Measurements from ENCODE around the gene KIF13A.
"Not testable (repeated sequence)": the region's sequence is repeated elsewhere in the genome, so short reads cannot be mapped to it uniquely, and the experiment has no call there.

Gene KIF13A

DNA sequence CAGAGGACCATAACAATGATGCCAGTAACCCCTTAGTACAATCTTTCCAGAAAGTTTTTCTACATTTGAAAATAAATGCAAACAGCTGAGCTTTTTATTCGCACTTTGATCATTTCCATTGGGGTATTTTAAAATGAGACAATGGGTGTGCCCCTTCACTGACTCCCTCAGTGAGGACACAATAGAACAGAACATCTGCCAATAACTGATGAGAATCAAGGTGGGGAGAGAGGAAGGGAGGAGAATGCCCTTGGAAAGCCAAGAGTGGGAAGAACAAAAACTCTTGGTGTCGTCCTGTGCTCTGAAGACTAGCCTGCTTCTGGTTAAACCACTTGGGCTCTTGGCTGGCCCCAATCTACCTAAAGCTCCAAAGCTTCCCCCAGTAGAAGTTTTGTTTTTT is 66.0 kb downstream of the KIF13A start:
- DNase-seq (ENCODE audit: insufficient read length, low spot score), result no peak
- TF ChIP-seq, protein P1, sequence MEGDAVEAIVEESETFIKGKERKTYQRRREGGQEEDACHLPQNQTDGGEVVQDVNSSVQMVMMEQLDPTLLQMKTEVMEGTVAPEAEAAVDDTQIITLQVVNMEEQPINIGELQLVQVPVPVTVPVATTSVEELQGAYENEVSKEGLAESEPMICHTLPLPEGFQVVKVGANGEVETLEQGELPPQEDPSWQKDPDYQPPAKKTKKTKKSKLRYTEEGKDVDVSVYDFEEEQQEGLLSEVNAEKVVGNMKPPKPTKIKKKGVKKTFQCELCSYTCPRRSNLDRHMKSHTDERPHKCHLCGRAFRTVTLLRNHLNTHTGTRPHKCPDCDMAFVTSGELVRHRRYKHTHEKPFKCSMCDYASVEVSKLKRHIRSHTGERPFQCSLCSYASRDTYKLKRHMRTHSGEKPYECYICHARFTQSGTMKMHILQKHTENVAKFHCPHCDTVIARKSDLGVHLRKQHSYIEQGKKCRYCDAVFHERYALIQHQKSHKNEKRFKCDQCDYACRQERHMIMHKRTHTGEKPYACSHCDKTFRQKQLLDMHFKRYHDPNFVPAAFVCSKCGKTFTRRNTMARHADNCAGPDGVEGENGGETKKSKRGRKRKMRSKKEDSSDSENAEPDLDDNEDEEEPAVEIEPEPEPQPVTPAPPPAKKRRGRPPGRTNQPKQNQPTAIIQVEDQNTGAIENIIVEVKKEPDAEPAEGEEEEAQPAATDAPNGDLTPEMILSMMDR (IDR thresholded peaks at IDR 0.05; ENCODE audit: insufficient read depth, missing control alignments), result no peak
- FAIRE-seq, result no peak

DNA sequence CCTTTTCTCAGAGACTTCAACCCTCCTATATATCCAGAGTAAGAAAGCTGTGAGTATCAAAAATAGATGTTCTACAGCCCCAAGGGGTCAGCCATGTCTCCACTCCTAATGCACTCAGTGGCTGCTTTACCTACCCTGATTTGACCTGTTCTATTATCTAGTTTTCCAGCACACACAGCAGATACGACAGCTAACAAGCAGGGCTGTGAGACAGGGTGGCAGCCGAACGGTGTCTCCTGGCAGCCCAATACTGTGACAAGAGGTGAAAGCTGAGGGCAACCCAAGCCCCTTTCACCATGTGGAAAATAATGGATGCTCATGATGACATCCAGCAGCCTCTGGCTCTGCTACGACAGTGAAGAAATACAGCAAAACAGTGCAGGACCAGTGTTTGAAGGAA is 67.9 kb downstream of the KIF13A start:
- DNase-seq (ENCODE audit: insufficient read length, low spot score), result no peak
- TF ChIP-seq, protein P1 (IDR thresholded peaks at IDR 0.05; ENCODE audit: insufficient read depth, missing control alignments), result no peak
- FAIRE-seq, result no peak

DNA sequence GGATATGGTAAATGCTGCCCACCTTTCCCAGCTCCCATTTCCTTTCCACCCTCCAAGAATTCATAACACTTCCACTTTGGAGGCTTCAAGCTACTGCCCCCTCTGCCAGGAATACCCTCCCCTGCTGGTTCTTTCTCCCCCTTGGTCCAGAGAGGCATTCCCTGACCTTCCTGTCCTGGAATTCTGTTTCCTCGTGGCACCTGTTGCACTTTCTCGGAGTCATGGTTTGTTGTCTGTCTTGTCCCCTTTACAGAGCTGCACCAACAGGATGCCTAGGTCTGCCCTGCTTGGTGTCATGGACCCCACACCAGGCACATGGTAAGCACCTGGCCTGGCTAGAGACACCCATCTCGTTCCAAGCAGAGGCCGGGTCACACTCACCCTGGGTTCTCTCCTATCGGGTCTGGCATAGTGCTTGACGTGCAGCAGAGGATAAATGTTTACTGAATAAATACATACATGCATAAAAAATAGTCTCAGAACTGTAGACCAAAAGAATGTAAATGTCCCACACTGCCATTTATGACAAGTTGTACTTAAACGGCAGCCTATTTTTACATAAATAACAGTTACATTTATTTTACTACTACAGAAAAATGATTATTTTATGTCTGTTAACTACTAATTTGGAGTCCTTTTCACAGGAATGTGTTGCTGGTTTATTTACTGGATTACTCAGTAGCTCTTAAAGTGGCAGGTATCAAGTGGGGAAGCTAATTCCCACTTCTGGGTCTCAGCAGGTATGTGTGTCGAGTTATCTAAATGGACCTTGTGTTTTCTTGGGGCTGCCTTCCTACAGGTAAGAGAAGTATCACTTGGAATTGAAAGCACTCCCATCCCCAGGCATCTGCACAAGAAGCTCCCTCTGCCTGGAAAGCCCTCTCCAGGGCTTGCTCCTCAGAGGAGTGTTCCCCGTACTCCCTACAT is 69.3 kb downstream of the KIF13A start:
- no peak for DNase-seq (ENCODE audit: insufficient read length, low spot score)
- TF ChIP-seq, protein P1 (IDR thresholded peaks at IDR 0.05; ENCODE audit: insufficient read depth, missing control alignments), result no peak
- no peak for FAIRE-seq

DNA sequence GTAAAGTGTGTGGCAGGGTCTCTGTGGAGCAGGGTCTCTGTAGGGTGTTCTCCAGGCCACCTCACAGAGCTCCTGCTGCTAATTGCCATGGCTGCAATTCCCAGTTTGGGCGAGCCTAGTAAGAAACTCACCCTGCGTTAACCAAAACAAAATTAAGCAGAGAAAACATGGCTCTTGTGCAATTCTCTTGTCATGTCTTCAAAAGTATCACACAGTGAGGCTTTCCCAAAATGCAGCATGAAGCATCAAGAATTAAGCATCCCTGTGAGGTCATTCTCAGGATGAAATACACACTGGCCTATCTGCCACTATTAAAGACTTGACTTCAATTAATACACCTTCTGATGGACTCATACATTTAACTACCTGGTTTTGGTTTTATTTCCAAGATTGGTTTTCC is 72.8 kb downstream of the KIF13A start:
- TF ChIP-seq, protein P1 (IDR thresholded peaks at IDR 0.05; ENCODE audit: insufficient read depth, missing control alignments), result no peak
- no peak for DNase-seq (ENCODE audit: insufficient read length, low spot score)
- no peak for FAIRE-seq

DNA sequence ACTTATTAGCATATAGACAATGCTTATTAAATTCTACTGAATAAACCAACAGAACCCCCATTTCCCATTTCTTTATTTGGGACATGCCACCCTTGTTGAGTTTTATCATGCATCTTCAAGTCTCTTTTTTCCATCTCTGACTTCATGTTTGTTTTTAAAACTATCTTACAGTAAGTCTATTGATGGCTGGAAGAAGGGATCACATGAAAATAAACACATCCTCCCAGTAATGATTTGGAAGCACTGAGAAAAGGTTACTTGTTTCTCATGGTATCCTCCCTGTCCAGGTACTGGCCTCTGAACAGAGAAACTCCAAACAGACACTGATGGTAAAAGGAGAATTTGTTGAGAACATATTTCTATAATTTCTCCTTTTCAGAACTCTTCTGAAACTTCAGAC is 74.9 kb downstream of the KIF13A start:
- TF ChIP-seq, protein P1 (IDR thresholded peaks at IDR 0.05; ENCODE audit: insufficient read depth, missing control alignments), result no peak
- FAIRE-seq (no peak), DNase-seq (ENCODE audit: insufficient read length, low spot score) (no peak)

DNA sequence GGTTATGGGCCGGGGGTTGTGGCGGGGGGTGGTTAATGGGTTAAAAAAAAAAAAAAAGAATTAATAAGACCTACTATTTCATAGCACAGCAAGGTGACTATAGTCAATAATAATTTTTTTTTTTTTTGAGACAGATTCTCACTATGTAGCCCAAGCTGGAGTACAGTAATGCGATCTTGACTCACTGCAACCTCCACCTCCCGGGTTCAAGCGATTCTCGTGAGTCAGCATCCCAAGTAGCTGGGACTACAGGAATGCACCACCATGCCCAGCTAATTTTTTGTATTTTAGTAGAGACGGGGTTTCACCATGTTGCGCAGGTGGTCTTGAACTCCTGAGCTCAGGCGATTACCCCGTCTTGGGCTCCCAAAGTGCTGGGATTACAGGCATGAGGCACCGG is 75.8 kb downstream of the KIF13A start:
- FAIRE-seq, result not testable (repeated sequence)

DNA sequence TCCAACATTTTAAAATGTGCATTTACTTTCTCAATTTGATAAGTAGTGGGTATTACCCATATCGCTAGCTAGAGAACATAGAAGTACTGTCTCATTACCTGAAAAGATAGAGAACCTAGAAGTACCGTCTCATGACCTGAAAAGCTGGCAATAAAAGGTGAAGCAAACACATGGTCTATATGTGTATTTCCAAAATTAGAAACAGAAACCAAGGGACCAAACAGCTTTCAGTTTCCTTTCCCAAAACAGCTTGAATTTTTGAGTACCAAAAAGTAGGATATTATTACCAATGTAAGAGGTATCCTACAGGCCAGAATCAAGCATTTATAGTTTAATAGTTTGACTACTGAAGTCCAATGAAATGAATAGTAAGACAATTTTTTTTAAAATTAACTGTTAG is 77.2 kb downstream of the KIF13A start:
- no peak for FAIRE-seq
- DNase-seq (ENCODE audit: insufficient read length, low spot score), result no peak
- TF ChIP-seq, protein P1 (IDR thresholded peaks at IDR 0.05; ENCODE audit: insufficient read depth, missing control alignments), result no peak

More for the DNA sequence above, 75.8 kb downstream of the KIF13A start:
- DNase-seq (ENCODE audit: insufficient read length, low spot score), result not testable (repeated sequence)

Measured in D721Med (cell line).